PC-3 (cell line): ENCODE measurements around the gene DCANP1.

Experiments used
- CTCF ChIP-seq: fragments of 300-600 bp; sonication (generic); conservative IDR thresholded peaks from 2 replicates; pipeline ENCODE4 v1.5.1; 2017; ENCODE audit warnings: antibody characterized with exemption, low read depth, mild to moderate bottlenecking, low read length
- EZH2 ChIP-seq: fragments of 300-600 bp; sonication (generic); IDR thresholded peaks from one replicate; pipeline ENCODE4 v1.6.1; 2017; ENCODE audit warnings: antibody characterized with exemption, mild to moderate bottlenecking, low read length; ENCODE audit not compliant: unreplicated experiment
- EZH2phosphoT487 ChIP-seq: fragments of 300-600 bp; sonication (generic); IDR thresholded peaks from 2 replicates; pipeline ENCODE4 v1.6.1; 2018; ENCODE audit warnings: mild to moderate bottlenecking, antibody characterized with exemption, low read length, borderline replicate concordance

- TF ChIP-seq CTCF (no peak), EZH2phosphoT487 (no peak), EZH2 (no peak)
Measured at GRCh38 chr5:135465391-135466122, 18.4 kb upstream of the DCANP1 start.
